ENCODE data around the gene ANKS1B. TPM values are rescaled to one million over a fixed set of nuclear protein-coding genes. Genes with fewer than 3 reads are reported as not detected.
A peak's percentile ranks its signal among the peaks of the same experiment; 100 is the strongest.
"Not testable (repeated sequence)": the region's sequence is repeated elsewhere in the genome, so short reads cannot be mapped to it uniquely, and the experiment has no call there.

The ANKS1B gene
- total and polyA plus RNA-seq, 2 experiments from 2014 or later: 1.8 to 1.9 TPM

GRCh38 chr12:98769068-98769467 is 1215.7 kb downstream of the ANKS1B start:
- Histone ChIP-seq H3K4me1 (ENCODE audit: low read depth) (no peaks in the 10 kb centered on the region), H3K4me3 (no peak overlapping the region), H3K36me3 (no peaks in the 10 kb centered on the region), H3K9me3 (ENCODE audit: low read depth) (no peaks in the 10 kb centered on the region), H3K27me3 (no peaks in the 10 kb centered on the region), H3K27ac (no peak overlapping the region)
- TF ChIP-seq CTCF (IDR thresholded peaks at IDR 0.05; ENCODE audit: low read depth, low read length): no peak
- no peak for DNase-seq (ENCODE audit: low read depth in 1 of 2, low spot score in 1 of 2)

- no peaks in the 10 kb centered on the region for H3K36me3 ChIP-seq
These were observed 1217.5 kb downstream of the ANKS1B start for GRCh38 chr12:98767248-98767647.

GRCh38 chr12:98763656-98764055 is 1221.1 kb downstream of the ANKS1B start:
- no peaks in the 10 kb centered on the region for H3K36me3 ChIP-seq
- H3K27ac ChIP-seq: no peak overlapping the region
- no peak for TF ChIP-seq CTCF (IDR thresholded peaks at IDR 0.05; ENCODE audit: low read depth, low read length)
- H3K4me1 ChIP-seq (ENCODE audit: low read depth): no peaks in the 10 kb centered on the region
- DNase-seq (ENCODE audit: low read depth in 1 of 2, low spot score in 1 of 2): no peak
- no peaks in the 10 kb centered on the region for H3K27me3 ChIP-seq
- no peak overlapping the region for H3K4me3 ChIP-seq
- no peaks in the 10 kb centered on the region for H3K9me3 ChIP-seq (ENCODE audit: low read depth)

More at GRCh38 chr12:98767248-98767647, 1217.5 kb downstream of the ANKS1B start:
- no peak overlapping the region for H3K27ac ChIP-seq
- H3K4me1 ChIP-seq (ENCODE audit: low read depth): no peaks in the 10 kb centered on the region
- H3K27me3 ChIP-seq: no peaks in the 10 kb centered on the region
- H3K4me3 ChIP-seq: no peak overlapping the region
- TF ChIP-seq CTCF (IDR thresholded peaks at IDR 0.05; ENCODE audit: low read depth, low read length): no peak
- H3K9me3 ChIP-seq (ENCODE audit: low read depth): no peaks in the 10 kb centered on the region
- DNase-seq (ENCODE audit: low read depth in 1 of 2, low spot score in 1 of 2): no peak

GRCh38 chr12:98758331-98758730 is 1226.4 kb downstream of the ANKS1B start:
- Histone ChIP-seq H3K9me3 (ENCODE audit: low read depth) (no peaks in the 10 kb centered on the region), H3K4me1 (ENCODE audit: low read depth) (no peaks in the 10 kb centered on the region), H3K4me3 (no peak overlapping the region), H3K27ac (no peak overlapping the region), H3K27me3 (no peaks in the 10 kb centered on the region), H3K36me3 (no peaks in the 10 kb centered on the region)
- TF ChIP-seq CTCF (IDR thresholded peaks at IDR 0.05; ENCODE audit: low read depth, low read length): no peak
- DNase-seq (ENCODE audit: low read depth in 1 of 2, low spot score in 1 of 2): peak in 1 of 2 donors; percentile 10

- no peak for TF ChIP-seq CTCF (IDR thresholded peaks at IDR 0.05; ENCODE audit: low read depth, low read length)
- H3K27me3 ChIP-seq: no peaks in the 10 kb centered on the region
- no peaks in the 10 kb centered on the region for H3K36me3 ChIP-seq
- no peak overlapping the region for H3K4me3 ChIP-seq
- H3K4me1 ChIP-seq (ENCODE audit: low read depth): no peaks in the 10 kb centered on the region
- H3K27ac ChIP-seq: no peak overlapping the region
- no peaks in the 10 kb centered on the region for H3K9me3 ChIP-seq (ENCODE audit: low read depth)
- no peak for DNase-seq (ENCODE audit: low read depth in 1 of 2, low spot score in 1 of 2)
These were observed 1227.3 kb downstream of the ANKS1B start for GRCh38 chr12:98757455-98757854.

GRCh38 chr12:98755855-98756254 is 1228.9 kb downstream of the ANKS1B start:
- not testable (repeated sequence) for H3K4me3 ChIP-seq; H3K36me3 ChIP-seq; H3K4me1 ChIP-seq (ENCODE audit: low read depth); H3K9me3 ChIP-seq (ENCODE audit: low read depth); H3K27me3 ChIP-seq; H3K27ac ChIP-seq
- peak in 1 of 2 donors; percentile 25 for DNase-seq (ENCODE audit: low read depth in 1 of 2, low spot score in 1 of 2)
